NT2/D1 (cell line): Measurements from ENCODE around the gene SCNN1G.

ENCODE experiments used
- DNase-seq: peaks from one replicate; pipeline ENCODE4 v3.0.0-alpha.2; 2011; ENCODE audit warnings: low read depth, low spot score
- H3K27me3 ChIP-seq: 2 replicates; pipeline ENCODE4 v1.6.0; 2011; ENCODE audit warnings: mild to moderate bottlenecking; ENCODE audit not compliant: insufficient read length, insufficient read depth
- H3K36me3 ChIP-seq: 2 replicates; pipeline ENCODE4 v1.6.1; 2011; ENCODE audit warnings: mild to moderate bottlenecking, low read length, mixed read lengths; ENCODE audit not compliant: insufficient read depth, insufficient read length
- H3K4me1 ChIP-seq: 2 replicates; pipeline ENCODE4 v1.5.1; 2011; ENCODE audit not compliant: insufficient read depth, insufficient read length
- H3K4me3 ChIP-seq: 2 replicates; pipeline ENCODE4 v1.5.1; 2011; ENCODE audit warnings: low read depth; ENCODE audit not compliant: insufficient read length
- H3K9ac ChIP-seq: 2 replicates; pipeline ENCODE4 v1.6.0; 2011; ENCODE audit warnings: low read depth; ENCODE audit not compliant: insufficient read length
- H3K9me3 ChIP-seq: 2 replicates; pipeline ENCODE4 v1.5.1; 2011; ENCODE audit warnings: mild to moderate bottlenecking, low read length; ENCODE audit not compliant: insufficient read depth
- SUZ12 ChIP-seq: IDR thresholded peaks from 2 replicates; pipeline ENCODE4 v1.6.1; 2011; ENCODE audit not compliant: insufficient read length, insufficient read depth; ENCODE audit errors: extremely low read depth
- YY1 ChIP-seq: IDR thresholded peaks from 2 replicates; pipeline ENCODE4 v1.6.1; 2011; ENCODE audit not compliant: insufficient read length, insufficient read depth
- ZNF274 ChIP-seq: IDR thresholded peaks from 2 replicates; pipeline ENCODE4 v1.6.1; 2011; ENCODE audit warnings: mild to moderate bottlenecking, low read depth, low read length

SCNN1G gene

GRCh38 chr16:23258919-23259237, 76.3 kb downstream of the SCNN1G start:
- no peak overlapping the region for H3K9ac ChIP-seq
- no peaks in the 10 kb centered on the region for H3K27me3 ChIP-seq
- H3K4me3 ChIP-seq: no peak overlapping the region
- no peak for DNase-seq
- H3K9me3 ChIP-seq: no peaks in the 10 kb centered on the region
- no peak for TF ChIP-seq ZNF274
- no peak for TF ChIP-seq SUZ12
- TF ChIP-seq YY1: no peak
- H3K36me3 ChIP-seq: no peaks in the 10 kb centered on the region
- H3K4me1 ChIP-seq: no peaks in the 10 kb centered on the region
